ENCODE results near the gene HHAT.

GRCh38 chr1:210681158-210681557 lies 352.5 kb downstream of the HHAT start:
- no peak for TF ChIP-seq CTCF (IDR thresholded peaks at IDR 0.05)
- TF ChIP-seq POLR2A (IDR thresholded peaks at IDR 0.05), result no peak

Data from lower leg skin (tissue), 3 donors.